Measurements from ENCODE around the gene CHCHD2.
A peak's percentile ranks its signal among the peaks of the same experiment; 100 is the strongest.
"Not testable (repeated sequence)": the region's sequence is repeated elsewhere in the genome, so short reads cannot be mapped to it uniquely, and the experiment has no call there.

CHCHD2 gene

GRCh38 chr7:56087445-56087844, 18.8 kb downstream of the CHCHD2 start:
- Histone ChIP-seq H3K4me1 (peaks cover 0 to 38% (median 25%) of the 10 kb centered on the region in 4 donors), H3K27me3 (no peaks in the 10 kb centered on the region), H3K4me3 (no peak overlapping the region), H3K36me3 (peaks cover 18 to 47% (median 22%) of the 10 kb centered on the region in 3 donors), H3K9me3 (no peaks in the 10 kb centered on the region), H3K27ac (no peak overlapping the region)
- intact Hi-C loops (cut with DNase I; ENCODE audit: low total_unique reads), result no loop called here
- no peak for TF ChIP-seq CTCF (IDR thresholded peaks at IDR 0.05)
- no peak for DNase-seq

DNA sequence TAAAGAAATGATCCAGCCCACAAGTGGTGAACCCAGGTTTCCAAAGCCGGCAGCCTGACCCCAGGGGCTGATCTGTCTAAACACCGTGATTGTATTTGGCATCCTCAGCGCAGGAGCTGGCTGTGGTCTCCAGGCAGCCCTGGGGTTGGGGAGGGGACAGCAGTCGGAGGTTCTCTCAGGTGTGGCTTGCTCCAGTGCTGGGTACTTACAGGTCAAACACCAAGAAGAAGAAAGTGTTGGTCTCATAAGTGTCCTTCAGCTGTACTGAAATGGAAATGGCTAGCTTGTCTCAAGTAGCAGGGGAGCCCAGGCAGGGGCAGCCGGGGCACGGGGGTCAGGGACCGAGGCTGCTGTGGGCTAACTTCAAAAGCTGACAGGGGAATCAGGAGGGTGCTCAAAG, 19.5 kb downstream of the CHCHD2 start:
- no peaks in the 10 kb centered on the region for H3K9me3 ChIP-seq
- peaks cover 0 to 33% (median 19%) of the 10 kb centered on the region in 4 donors for H3K4me1 ChIP-seq
- no peak overlapping the region for H3K27ac ChIP-seq
- DNase-seq, result no peak
- no peak for TF ChIP-seq CTCF (IDR thresholded peaks at IDR 0.05)
- intact Hi-C loops (cut with DNase I; ENCODE audit: low total_unique reads), result no loop called here
- no peaks in the 10 kb centered on the region for H3K27me3 ChIP-seq
- H3K4me3 ChIP-seq, result no peak overlapping the region
- peaks cover 21 to 54% (median 22%) of the 10 kb centered on the region in 3 donors for H3K36me3 ChIP-seq

- DNase-seq, result peak; percentile 52 to 80
- Histone ChIP-seq H3K4me1 (peaks cover 0 to 53% (median 38%) of the 10 kb centered on the region in 4 donors), H3K27ac (peak overlapping the region; percentile 42 to 89), H3K27me3 (no peaks in the 10 kb centered on the region), H3K9me3 (no peaks in the 10 kb centered on the region), H3K4me3 (no peak overlapping the region), H3K36me3 (peaks cover 17 to 58% (median 27%) of the 10 kb centered on the region in 3 donors)
- intact Hi-C loops (cut with DNase I; ENCODE audit: low total_unique reads), result no loop called here
- no peak for TF ChIP-seq CTCF (IDR thresholded peaks at IDR 0.05)
Observed at GRCh38 chr7:56083150-56083785, 23.0 kb downstream of the CHCHD2 start.

DNA sequence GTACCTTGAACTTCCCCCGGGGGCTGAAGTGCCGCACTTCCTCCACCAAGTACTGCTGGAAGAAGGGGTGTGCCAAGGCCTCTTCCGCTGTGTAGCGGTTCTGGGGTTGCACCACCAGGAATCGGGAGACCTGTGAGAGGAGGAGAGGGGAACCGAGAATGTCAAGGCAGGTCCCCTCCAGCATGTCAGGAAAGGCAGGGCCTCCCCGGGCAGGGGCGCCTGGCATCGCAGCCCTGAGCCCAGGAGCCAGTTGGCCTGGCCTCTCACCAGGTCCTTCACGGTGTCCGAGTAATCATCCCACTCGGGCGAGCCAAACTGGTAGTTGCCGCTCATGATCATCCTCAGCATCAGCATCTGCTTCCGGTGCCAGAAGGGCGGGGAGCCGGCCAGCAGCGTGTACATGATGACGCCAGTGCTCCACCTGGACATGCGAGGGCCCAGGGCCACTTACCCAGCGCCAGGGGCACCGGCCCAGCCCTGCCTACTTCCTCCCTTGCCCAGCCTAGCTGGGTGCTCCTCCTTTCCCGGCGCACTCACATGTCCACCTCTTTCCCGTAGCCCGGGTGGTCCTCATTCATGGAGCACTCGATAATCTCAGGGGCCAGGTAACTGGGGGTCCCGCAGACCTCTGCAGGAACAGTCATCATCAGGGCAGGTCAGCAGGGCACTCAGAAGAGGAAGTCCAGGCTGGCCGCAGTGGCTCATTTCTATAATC, 24.5 kb downstream of the CHCHD2 start:
- DNase-seq, result no peak
- Histone ChIP-seq H3K27ac (peak overlapping the region; percentile 81 to 89), H3K27me3 (no peaks in the 10 kb centered on the region), H3K4me3 (no peak overlapping the region), H3K36me3 (peaks cover 8 to 52% (median 22%) of the 10 kb centered on the region in 3 donors), H3K4me1 (peaks cover 0 to 58% (median 42%) of the 10 kb centered on the region in 4 donors), H3K9me3 (no peaks in the 10 kb centered on the region)
- no peak for TF ChIP-seq CTCF (IDR thresholded peaks at IDR 0.05)
- intact Hi-C loops (cut with DNase I; ENCODE audit: low total_unique reads), result no loop called here

DNA sequence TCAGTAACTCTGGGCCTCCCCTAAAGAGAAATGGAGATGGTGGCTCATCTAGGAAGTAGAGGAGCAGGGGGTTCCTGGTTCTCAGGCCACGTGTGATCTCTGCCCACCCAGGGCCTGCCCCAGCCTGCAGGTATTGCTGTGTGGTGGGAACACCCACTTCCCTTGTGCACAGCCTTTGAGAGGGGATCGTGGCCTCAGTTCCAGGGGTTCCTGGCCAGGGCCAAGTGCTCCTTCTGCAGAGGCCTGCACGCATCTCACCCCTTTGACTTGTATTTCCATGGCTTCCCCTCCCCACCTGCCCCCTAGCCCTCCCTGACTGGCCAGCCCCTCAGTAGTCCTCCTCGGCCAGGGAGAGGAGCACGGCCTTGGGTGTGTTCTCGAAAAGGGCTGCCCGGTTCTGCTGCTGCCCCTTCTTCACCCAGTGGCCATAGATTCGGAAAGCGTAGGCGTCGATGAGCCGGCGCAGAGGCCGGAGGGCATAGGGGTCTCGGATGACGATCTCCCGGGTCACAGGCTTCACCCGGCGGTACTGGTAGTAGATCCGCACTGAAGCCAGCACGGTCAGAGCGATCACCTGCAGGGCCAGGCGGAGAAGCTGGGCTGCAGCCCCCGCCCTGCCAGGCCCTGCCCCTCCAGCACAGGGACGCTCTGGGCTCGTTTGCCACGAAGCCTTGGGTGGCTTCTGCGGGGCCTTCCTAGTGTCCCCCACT, 25.4 kb downstream of the CHCHD2 start:
- DNase-seq; intact Hi-C loops (cut with DNase I; ENCODE audit: low total_unique reads); H3K9me3 ChIP-seq; H3K4me3 ChIP-seq; H3K27me3 ChIP-seq: not testable (repeated sequence)
- peaks cover 0 to 44% (median 17%) of the 10 kb centered on the region in 3 donors for H3K36me3 ChIP-seq
- H3K4me1 ChIP-seq, result peaks cover 0 to 58% (median 42%) of the 10 kb centered on the region in 4 donors
- H3K27ac ChIP-seq, result peak overlapping the region; percentile 81 to 89
